Lower leg skin (tissue), 3 donors: ENCODE measurements around the gene PCDH9.

ENCODE experiments used
- POLR2A ChIP-seq, 2 donors: fragments of 450-650 bp; IDR thresholded peaks; one replicate each; pipeline ENCODE4 v1.6.1; 2016 to 2017; ENCODE audit warnings: antibody characterized with exemption in 2 of 2, mild to moderate bottlenecking in 1 of 2, moderate library complexity in 1 of 2
- TF ChIP-seq, protein P1 (sequence below), 3 donors: fragments of 450-650 bp; IDR thresholded peaks; one replicate each; pipeline ENCODE4 v1.5.1; 2016; ENCODE audit warnings: antibody characterized with exemption in 3 of 3, mild to moderate bottlenecking in 3 of 3, moderate library complexity in 2 of 3

DNA sequence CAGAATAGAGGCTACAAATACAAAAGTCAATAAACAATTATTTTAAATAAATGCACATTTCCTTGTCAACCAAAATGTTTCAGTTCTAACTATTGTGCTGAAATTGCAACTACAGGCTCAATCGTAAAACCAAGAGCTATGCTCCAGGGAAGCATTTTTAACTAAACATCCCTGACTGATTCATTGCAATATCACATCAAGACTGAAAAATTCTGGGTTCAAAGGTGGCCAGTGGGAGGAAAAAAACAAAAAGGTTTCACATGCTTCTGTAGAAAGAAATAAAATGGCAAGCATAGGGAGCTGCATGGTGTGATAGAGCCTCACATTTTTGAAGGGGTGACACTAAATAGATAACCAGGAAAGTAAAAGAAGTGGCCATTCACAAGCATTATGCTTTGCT, 862.8 kb downstream of the PCDH9 start:
- TF ChIP-seq POLR2A (IDR thresholded peaks at IDR 0.05): no peak
- TF ChIP-seq, protein P1, sequence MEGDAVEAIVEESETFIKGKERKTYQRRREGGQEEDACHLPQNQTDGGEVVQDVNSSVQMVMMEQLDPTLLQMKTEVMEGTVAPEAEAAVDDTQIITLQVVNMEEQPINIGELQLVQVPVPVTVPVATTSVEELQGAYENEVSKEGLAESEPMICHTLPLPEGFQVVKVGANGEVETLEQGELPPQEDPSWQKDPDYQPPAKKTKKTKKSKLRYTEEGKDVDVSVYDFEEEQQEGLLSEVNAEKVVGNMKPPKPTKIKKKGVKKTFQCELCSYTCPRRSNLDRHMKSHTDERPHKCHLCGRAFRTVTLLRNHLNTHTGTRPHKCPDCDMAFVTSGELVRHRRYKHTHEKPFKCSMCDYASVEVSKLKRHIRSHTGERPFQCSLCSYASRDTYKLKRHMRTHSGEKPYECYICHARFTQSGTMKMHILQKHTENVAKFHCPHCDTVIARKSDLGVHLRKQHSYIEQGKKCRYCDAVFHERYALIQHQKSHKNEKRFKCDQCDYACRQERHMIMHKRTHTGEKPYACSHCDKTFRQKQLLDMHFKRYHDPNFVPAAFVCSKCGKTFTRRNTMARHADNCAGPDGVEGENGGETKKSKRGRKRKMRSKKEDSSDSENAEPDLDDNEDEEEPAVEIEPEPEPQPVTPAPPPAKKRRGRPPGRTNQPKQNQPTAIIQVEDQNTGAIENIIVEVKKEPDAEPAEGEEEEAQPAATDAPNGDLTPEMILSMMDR (IDR thresholded peaks at IDR 0.05): no peak
